Activated CD4-positive, alpha-beta T cell treated with anti-CD3 and anti-CD28 coated beads for 36 hours (primary cell): ENCODE measurements around the gene NCOA6. TPM values are rescaled to one million over a fixed set of nuclear protein-coding genes. Genes with fewer than 3 reads are reported as not detected.
A peak's percentile ranks its signal among the peaks of the same experiment; 100 is the strongest.

Experiments
- ATAC-seq: fragments of 200-7000 bp; cut with Tn5 transposase; one replicate; pipeline ENCODE4 v1.10.0; 2021; ENCODE audit warnings: mild to moderate bottlenecking, moderate library complexity
- CTCF ChIA-PET: fragments of 350-600 bp; sonication (Branson Sonifier 250); formaldehyde crosslinking; loops from one replicate; lab custom pipeline; 2021; ENCODE audit warnings: antibody characterized with exemption; lab: Charles Lee
- POLR2A ChIA-PET: fragments of 350-600 bp; sonication (Branson Sonifier 250); formaldehyde crosslinking; loops from one replicate; lab custom pipeline; 2021; ENCODE audit warnings: antibody characterized with exemption, inconsistent platforms; lab: Charles Lee
- DNase-seq: peaks from one replicate; pipeline ENCODE4 v3.0.0-alpha.2; 2020
- H3K27ac Mint-ChIP-seq: one replicate; pipeline ENCODE4 v1.8.0; 2021; ENCODE audit warnings: mixed read lengths
- H3K27me3 Mint-ChIP-seq: one replicate; pipeline ENCODE4 v1.8.0; 2021; ENCODE audit warnings: mixed read lengths
- H3K36me3 Mint-ChIP-seq: one replicate; pipeline ENCODE4 v1.8.0; 2021; ENCODE audit warnings: low read depth, mixed read lengths
- H3K4me1 Mint-ChIP-seq: one replicate; pipeline ENCODE4 v1.8.0; 2021; ENCODE audit warnings: mixed read lengths
- H3K4me3 Mint-ChIP-seq: one replicate; pipeline ENCODE4 v1.8.0; 2021; ENCODE audit warnings: mild to moderate bottlenecking, moderate library complexity, mixed read lengths
- H3K9me3 Mint-ChIP-seq: one replicate; pipeline ENCODE4 v1.8.0; 2021; ENCODE audit warnings: low read depth, mixed read lengths
- intact Hi-C, 2 experiments: fragments of 100-400 bp; cut with DNase I in 1 of 2; cut with micrococcal nuclease in 1 of 2; formaldehyde crosslinking; loops; one replicate each; pipeline versions ENCODE4 v1.14.2 to v1.15.1; 2022 to 2024; cut with DNase I, micrococcal nuclease
- total RNA-seq, 2 experiments: library from RNA; stranded (reverse); gene quantifications; one replicate each; pipeline ENCODE4 v1.2.3, GENCODE V29; 2021

The NCOA6 gene
- total RNA-seq, 2 experiments from 2014 or later, result 20.3 to 31.1 TPM

DNA sequence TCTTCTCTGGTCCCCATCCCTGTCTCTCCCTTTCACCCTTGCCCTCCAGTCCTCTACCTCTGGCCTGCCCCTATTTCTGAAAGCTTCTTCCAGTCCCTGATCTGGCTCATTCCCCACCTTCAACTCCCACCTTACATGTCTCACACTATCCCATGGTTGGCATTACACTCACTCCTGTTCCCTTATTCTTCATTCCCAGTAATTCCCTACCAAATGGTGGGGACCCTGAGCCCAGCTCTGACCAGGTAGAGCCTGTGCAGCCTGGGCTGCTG, 114.9 kb downstream of the NCOA6 start:
- CTCF ChIA-PET, result interaction anchor here (0.5 to 1.2 kb wide), 3 partner anchors 9 to 172 kb away, joined by 3 to 5 read pairs (median 3); no protein-coding TSS in a partner anchor
- ATAC-seq (no peak), DNase-seq (no peak)
- intact Hi-C loops, result no loop called here
- POLR2A ChIA-PET, result no interaction called here
- Mint-ChIP-seq H3K4me1 (peaks cover 18% of the 10 kb centered on the region), H3K9me3 (no peaks in the 10 kb centered on the region), H3K4me3 (peak overlapping the region; percentile 78), H3K27ac (peak overlapping the region; percentile 53), H3K36me3 (peaks cover 12% of the 10 kb centered on the region), H3K27me3 (peaks cover 4% of the 10 kb centered on the region)

DNA sequence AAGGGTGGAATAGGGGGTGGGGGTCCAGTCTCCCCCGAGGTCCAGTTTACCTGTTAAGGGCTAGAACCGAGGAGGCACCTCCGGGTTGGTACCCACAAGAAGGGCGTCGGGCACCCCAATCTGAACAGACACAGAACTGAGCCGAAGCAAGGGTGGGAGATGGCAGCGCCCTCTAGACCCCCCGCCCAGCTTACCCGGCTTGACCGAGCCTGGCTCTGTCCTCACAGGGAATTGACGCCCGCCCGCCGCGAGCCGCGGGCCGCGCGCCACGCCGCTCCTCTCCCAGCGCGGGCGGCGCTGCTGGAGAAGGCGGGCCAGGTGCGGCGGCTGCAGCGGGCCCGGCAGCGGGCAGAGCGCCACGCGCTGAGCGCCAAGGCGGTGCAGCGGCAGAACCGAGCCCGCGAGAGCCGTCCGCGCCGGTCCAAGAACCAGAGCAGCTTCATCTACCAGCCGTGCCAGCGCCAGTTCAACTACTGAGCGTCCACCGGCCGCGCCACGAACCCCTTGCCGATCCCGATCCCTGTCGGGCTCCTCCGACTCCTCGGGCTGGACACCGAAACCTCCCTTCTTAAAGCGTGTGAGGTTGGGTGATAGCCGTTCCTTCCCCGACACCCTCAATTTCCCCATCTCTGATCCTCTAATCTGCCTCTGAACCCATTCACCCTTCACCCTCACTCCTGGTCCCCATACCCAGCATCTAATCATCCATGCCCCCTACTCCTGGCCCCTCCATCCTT, 115.5 kb downstream of the NCOA6 start:
- Mint-ChIP-seq H3K9me3 (no peaks in the 10 kb centered on the region), H3K4me1 (peaks cover 20% of the 10 kb centered on the region), H3K27me3 (peaks cover 4% of the 10 kb centered on the region), H3K4me3 (peak overlapping the region; percentile 78), H3K27ac (peak overlapping the region; percentile 81), H3K36me3 (peaks cover 12% of the 10 kb centered on the region)
- ChIA-PET CTCF (interaction anchor here (0.5 to 1.3 kb wide), 4 partner anchors 59 to 172 kb away, joined by 3 to 4 read pairs (median 3); partner anchors contain the start of gene MAP1LC3A), POLR2A (no interaction called here)
- intact Hi-C loops, result loop anchor here (1.0 to 5.0 kb wide), 12 partner anchors 33 to 407 kb away; partner anchors contain the start of genes ACSS2 (in 1 of the 2), AHCY (in 1 of the 2), DYNLRB1 (in 1 of the 2) and GSS (in 1 of the 2)
- DNase-seq (peak; percentile 60), ATAC-seq (peak; percentile 11)

DNA sequence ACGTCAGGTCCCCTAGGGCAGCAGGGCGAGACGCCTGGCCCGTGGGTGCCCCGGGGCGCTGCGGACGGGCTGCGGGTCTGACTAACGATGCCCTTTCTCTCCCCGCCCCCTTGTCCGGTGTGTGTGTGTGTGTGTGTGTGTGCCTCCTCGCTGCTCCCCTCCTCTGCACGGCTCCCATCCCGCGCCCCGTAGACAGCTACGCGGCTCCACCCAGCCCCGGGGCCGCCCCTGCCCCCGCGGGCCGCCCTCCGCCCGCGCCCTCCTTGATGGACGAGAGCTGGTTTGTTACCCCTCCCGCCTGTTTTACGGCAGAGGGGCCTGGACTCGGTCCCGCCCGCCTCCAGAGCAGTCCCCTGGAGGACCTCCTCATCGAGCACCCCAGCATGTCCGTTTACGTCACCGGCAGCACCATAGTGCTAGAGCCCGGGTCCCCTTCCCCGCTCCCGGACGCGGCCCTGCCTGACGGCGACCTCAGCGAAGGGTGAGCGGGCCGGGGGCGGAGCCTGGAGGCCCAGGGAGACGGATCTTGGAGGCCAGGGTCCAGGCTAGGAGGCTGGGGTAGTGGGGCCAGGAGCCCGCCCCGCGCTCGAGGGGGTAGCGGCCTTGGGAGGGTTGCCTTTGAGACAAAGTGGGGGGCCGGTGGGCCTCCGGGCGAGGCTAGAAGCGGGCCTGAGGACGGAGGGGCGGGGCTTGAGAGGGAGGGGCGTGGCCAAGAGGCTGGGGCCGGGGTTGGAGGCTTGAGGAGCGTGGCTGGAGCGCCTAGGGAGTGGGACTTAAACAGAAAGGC, 116.2 kb downstream of the NCOA6 start:
- intact Hi-C loops, result loop anchor here (1.0 to 5.0 kb wide), 12 partner anchors 32 to 406 kb away; partner anchors contain the start of genes ACSS2 (in 1 of the 2), AHCY (in 1 of the 2), DYNLRB1 (in 1 of the 2) and GSS (in 1 of the 2)
- peaks cover 26% of the 10 kb centered on the region for H3K4me1 Mint-ChIP-seq
- POLR2A ChIA-PET, result interaction anchor here (0.5 to 1.1 kb wide), 2 partner anchors 30 to 32 kb away, joined by 3 to 4 read pairs; no protein-coding TSS in a partner anchor
- DNase-seq, result peak; percentile 92
- peak; percentile 76 for ATAC-seq
- H3K4me3 Mint-ChIP-seq, result peak overlapping the region; percentile 78
- no peaks in the 10 kb centered on the region for H3K9me3 Mint-ChIP-seq
- H3K27me3 Mint-ChIP-seq, result peaks cover 4% of the 10 kb centered on the region
- peaks cover 7% of the 10 kb centered on the region for H3K36me3 Mint-ChIP-seq
- H3K27ac Mint-ChIP-seq, result peak overlapping the region; percentile 81
- CTCF ChIA-PET, result interaction anchor here (0.6 to 2.1 kb wide), 7 partner anchors 56 to 436 kb away, joined by 3 to 8 read pairs (median 3); partner anchors contain the start of gene MAP1LC3A

DNA sequence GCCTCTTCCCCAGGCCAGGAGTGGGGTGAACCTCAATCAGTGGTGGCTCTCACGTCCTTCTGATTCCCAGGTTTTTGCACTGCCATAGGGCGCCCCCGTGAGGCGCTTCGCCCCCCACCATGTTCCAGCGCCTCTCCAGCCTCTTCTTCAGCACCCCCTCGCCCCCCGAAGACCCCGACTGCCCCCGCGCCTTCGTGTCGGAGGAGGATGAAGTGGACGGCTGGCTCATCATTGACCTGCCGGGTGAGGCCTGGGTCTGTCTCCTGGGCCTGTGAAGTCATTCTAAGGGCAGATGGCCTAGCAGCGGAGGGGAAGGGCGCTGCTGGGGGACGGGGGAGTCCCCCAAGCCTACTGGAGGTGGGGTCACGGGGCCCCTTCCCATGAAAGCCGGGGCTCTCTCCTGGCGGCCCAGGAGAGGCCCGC, 116.8 kb downstream of the NCOA6 start:
- H3K9me3 Mint-ChIP-seq, result no peaks in the 10 kb centered on the region
- DNase-seq (peak; percentile 79), ATAC-seq (peak; percentile 20)
- H3K4me1 Mint-ChIP-seq, result peaks cover 25% of the 10 kb centered on the region
- peaks cover 4% of the 10 kb centered on the region for H3K27me3 Mint-ChIP-seq
- CTCF ChIA-PET, result interaction anchor here (0.7 to 2.1 kb wide), 12 partner anchors 52 to 1419 kb away, joined by 3 to 17 read pairs (median 4); partner anchors contain the start of gene MAP1LC3A
- peak overlapping the region; percentile 78 for H3K4me3 Mint-ChIP-seq
- H3K27ac Mint-ChIP-seq, result peak overlapping the region; percentile 47
- H3K36me3 Mint-ChIP-seq, result peaks cover 4% of the 10 kb centered on the region
- POLR2A ChIA-PET, result interaction anchor here (0.5 to 1.1 kb wide), 2 partner anchors 30 to 31 kb away, joined by 3 to 4 read pairs; no protein-coding TSS in a partner anchor
- intact Hi-C loops, result loop anchor here (1.0 to 5.0 kb wide), 14 partner anchors 31 to 405 kb away; partner anchors contain the start of genes ACSS2 (in 1 of the 2), AHCY (in 1 of the 2), DYNLRB1 (in 1 of the 2) and GSS (in 1 of the 2)

DNA sequence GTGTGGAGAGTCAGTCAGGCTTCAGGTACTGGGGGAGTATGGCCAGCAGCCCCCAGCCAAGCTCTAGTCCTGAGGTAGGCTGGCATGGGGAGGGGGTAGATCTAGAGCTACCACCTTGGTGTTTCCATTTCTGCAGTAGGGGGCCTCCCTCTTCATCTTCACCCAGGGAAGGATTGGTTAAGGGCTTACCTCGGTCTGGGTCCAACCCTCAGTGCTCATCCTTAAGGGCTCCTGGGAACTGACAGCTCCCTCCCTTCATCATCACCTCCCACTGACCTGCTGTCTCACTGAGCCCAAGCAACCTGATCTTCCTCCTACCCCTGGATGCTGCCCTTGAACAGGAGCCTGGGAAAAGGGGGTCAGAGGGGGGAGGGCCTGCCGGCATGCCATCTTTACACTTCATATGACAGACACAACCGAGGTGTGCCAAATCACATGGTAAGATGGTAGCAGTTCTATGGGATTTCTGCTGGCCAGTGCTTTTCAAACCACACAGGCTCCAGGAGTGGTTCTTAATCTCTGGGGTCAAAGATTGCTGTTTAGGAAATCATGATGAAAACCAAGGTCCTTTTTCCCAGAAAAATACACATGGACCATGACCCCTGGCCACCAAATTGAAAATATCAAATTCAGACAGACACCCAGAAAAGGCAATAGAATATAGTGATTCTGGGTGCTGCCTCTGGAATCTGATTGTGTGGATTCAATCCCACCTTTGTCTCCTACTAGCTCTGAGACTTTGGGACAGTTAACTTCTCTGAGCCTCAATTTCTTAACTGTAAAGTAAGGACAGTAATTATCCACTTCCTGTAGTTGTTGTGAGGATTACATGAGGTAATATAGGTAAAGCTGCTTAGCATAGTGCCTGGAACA, 118.3 kb downstream of the NCOA6 start:
- DNase-seq (no peak), ATAC-seq (no peak)
- no peaks in the 10 kb centered on the region for H3K9me3 Mint-ChIP-seq
- no peak overlapping the region for H3K27ac Mint-ChIP-seq
- intact Hi-C loops, result loop anchor here (5.0 kb wide), 2 partner anchors 190 to 250 kb away; partner anchors contain the start of genes DYNLRB1 (in 1 of the 2), GSS (in 1 of the 2) and MYH7B (in 1 of the 2)
- H3K4me3 Mint-ChIP-seq, result no peak overlapping the region
- POLR2A ChIA-PET, result no interaction called here
- no peaks in the 10 kb centered on the region for H3K36me3 Mint-ChIP-seq
- peaks cover 27% of the 10 kb centered on the region for H3K4me1 Mint-ChIP-seq
- CTCF ChIA-PET, result interaction anchor here (0.6 to 2.1 kb wide), 17 partner anchors 12 to 516 kb away, joined by 3 to 17 read pairs (median 4); partner anchors contain the start of gene DYNLRB1
- peaks cover 11% of the 10 kb centered on the region for H3K27me3 Mint-ChIP-seq

DNA sequence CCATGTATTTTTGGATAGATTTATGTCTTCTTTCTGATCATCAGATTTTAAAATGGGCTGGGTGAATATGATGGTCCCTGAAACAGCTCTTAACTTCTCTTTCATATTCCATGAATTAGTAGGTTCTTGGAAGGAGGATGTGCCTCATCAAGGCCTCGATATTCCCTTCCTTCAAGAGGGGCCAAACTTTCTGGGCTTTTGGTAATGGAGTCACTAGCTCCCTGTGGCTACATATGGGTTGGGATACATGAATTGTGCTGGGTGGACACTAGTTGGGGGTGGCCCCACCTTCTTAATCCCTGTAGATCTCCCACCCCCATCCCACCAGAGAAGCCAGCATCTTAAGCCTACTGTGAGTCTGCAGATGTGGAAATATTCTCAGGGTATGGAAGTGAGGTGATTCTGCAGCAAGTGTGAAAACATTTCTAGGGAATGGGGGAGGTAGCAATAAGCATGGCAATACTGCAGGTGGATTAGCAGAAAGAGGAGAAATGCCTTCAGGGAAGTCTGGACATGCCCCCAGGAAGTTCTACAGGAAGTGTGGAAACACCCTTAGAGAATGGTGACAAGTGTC, 119.1 kb downstream of the NCOA6 start:
- Mint-ChIP-seq H3K4me1 (peaks cover 27% of the 10 kb centered on the region), H3K27ac (no peak overlapping the region), H3K27me3 (peaks cover 14% of the 10 kb centered on the region), H3K4me3 (no peak overlapping the region), H3K36me3 (no peaks in the 10 kb centered on the region), H3K9me3 (no peaks in the 10 kb centered on the region)
- POLR2A ChIA-PET, result no interaction called here
- intact Hi-C loops, result loop anchor here (5.0 kb wide), 2 partner anchors 189 to 251 kb away; partner anchors contain the start of genes DYNLRB1 (in 1 of the 2), GSS (in 1 of the 2) and MYH7B (in 1 of the 2)
- ATAC-seq (no peak), DNase-seq (no peak)
- CTCF ChIA-PET, result interaction anchor here (0.5 to 1.8 kb wide), 6 partner anchors 13 to 169 kb away, joined by 3 to 5 read pairs (median 4); no protein-coding TSS in a partner anchor

DNA sequence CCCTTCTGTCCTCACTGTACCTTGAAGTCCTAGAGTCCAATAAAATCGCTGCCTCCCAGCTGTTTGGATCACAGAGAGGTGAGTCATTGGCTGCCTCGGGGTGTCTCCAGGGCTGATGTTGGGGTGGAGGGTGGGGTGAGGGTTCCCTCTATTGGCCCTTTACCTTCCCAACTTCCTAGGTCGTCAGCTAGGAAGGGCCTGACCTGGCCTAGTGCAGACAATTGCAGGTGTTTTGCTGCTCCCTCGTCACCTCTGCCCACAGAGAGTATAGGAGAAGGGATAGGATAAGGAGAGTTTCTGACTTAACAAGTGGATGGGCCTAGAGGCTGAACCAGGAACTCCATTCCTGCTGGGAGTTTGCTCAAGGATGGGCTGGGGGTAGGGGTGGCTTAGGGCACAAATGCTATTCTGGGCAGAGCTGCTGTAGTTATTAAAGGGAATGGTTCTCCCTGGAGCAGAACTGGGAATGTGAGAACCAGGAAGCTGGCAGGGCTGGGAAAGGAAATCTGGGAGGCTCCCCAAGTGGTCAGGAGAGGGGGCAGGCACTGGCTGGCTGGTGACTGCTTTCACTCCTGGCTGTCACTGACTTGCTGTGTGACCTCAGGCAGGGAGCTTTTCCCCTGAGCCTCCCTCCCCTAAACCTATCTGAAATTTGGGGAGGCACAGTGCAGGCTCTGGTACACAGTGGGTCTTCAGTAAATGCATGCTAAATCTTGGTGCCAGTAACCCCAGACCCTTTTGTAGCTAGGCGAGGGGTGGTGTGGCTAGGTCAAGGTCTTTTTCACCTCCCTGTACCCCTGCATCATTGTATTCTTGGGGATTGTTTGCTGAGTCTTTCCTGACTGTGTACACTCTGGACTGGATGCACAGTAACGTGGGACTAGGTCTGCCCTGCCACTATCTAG, 119.8 kb downstream of the NCOA6 start:
- no peak for ATAC-seq
- Mint-ChIP-seq H3K4me3 (peak overlapping the region; percentile 82), H3K9me3 (no peaks in the 10 kb centered on the region), H3K27me3 (peaks cover 14% of the 10 kb centered on the region), H3K36me3 (no peaks in the 10 kb centered on the region), H3K4me1 (peaks cover 27% of the 10 kb centered on the region), H3K27ac (no peak overlapping the region)
- intact Hi-C loops, result loop anchor here (2.0 to 5.0 kb wide), 3 partner anchors 147 to 252 kb away; partner anchors contain the start of genes DYNLRB1 (in 1 of the 2), GSS (in 1 of the 2), MAP1LC3A (in 1 of the 2) and MYH7B (in 1 of the 2)
- ChIA-PET POLR2A (no interaction called here), CTCF (interaction anchor here (0.5 to 1.6 kb wide), 8 partner anchors 14 to 308 kb away, joined by 3 to 5 read pairs (median 3); no protein-coding TSS in a partner anchor)
- peak; percentile 52 for DNase-seq

DNA sequence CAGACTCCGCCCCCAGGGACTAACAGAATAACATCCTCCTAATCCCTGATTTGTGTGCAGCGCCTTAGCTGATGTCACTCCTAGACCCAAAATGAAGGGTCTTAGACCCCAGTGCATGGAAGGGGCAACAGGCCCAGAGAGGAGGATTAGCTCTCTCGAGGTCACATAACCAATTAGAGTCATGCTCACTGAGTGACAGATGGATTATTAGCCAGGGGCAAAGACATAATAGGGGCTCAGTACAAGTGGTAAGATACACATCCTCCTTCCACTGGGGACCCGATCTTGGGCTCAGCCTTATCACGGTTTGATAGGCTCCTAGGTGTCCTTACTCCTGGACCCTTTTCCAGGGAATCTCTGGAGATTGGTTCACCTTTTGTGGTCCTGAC, 120.4 kb downstream of the NCOA6 start:
- Mint-ChIP-seq H3K27me3 (peaks cover 10% of the 10 kb centered on the region), H3K4me3 (peak overlapping the region; percentile 82), H3K36me3 (no peaks in the 10 kb centered on the region), H3K4me1 (peaks cover 22% of the 10 kb centered on the region), H3K27ac (no peak overlapping the region), H3K9me3 (no peaks in the 10 kb centered on the region)
- intact Hi-C loops, result loop anchor here (2.0 to 5.0 kb wide), 3 partner anchors 146 to 252 kb away; partner anchors contain the start of genes DYNLRB1 (in 1 of the 2), GSS (in 1 of the 2), MAP1LC3A (in 1 of the 2) and MYH7B (in 1 of the 2)
- no peak for DNase-seq
- ATAC-seq, result no peak
- ChIA-PET CTCF (interaction anchor here (0.6 to 1.6 kb wide), 4 partner anchors 62 to 191 kb away, joined by 3 to 5 read pairs (median 4); no protein-coding TSS in a partner anchor), POLR2A (no interaction called here)
